Measurements from ENCODE around the gene LVRN.
A peak's percentile ranks its signal among the peaks of the same experiment; 100 is the strongest.

Gene LVRN

GRCh38 chr5:115956957-115957356 is 5.3 kb upstream of the LVRN start:
- DNase-seq (ENCODE audit: low read depth): no peak

- DNase-seq (ENCODE audit: low read depth): no peak
These were observed 665 bp upstream of the LVRN start for GRCh38 chr5:115961381-115962238.

- DNase-seq (ENCODE audit: low read depth): no peak
These were observed 509 bp downstream of the LVRN start for GRCh38 chr5:115962565-115963402.

GRCh38 chr5:115963566-115963965 is 1.3 kb downstream of the LVRN start:
- no peak for DNase-seq (ENCODE audit: low read depth)

- DNase-seq (ENCODE audit: low read depth): no peak
These were observed 6.5 kb downstream of the LVRN start for GRCh38 chr5:115968770-115969169.

- no peak for DNase-seq (ENCODE audit: low read depth)
These were observed 14.8 kb downstream of the LVRN start for GRCh38 chr5:115977096-115977495.

- DNase-seq (ENCODE audit: low read depth): peak; percentile 54
These were observed 15.7 kb downstream of the LVRN start for GRCh38 chr5:115977988-115978387.

- no peak for DNase-seq (ENCODE audit: low read depth)
These were observed 16.5 kb downstream of the LVRN start for GRCh38 chr5:115978779-115979178.

- peak; percentile 48 for DNase-seq (ENCODE audit: low read depth)
These were observed 17.1 kb downstream of the LVRN start for GRCh38 chr5:115979201-115980041.

- DNase-seq (ENCODE audit: low read depth): no peak
These were observed 21.2 kb downstream of the LVRN start for GRCh38 chr5:115983519-115983918.

GRCh38 chr5:115985802-115986757 is 23.8 kb downstream of the LVRN start:
- DNase-seq (ENCODE audit: low read depth): no peak

- no peak for DNase-seq (ENCODE audit: low read depth)
These were observed 25.7 kb downstream of the LVRN start for GRCh38 chr5:115988002-115988401.

- DNase-seq (ENCODE audit: low read depth): no peak
These were observed 30.6 kb downstream of the LVRN start for GRCh38 chr5:115992848-115993350.

- DNase-seq (ENCODE audit: low read depth): no peak
These were observed 33.1 kb downstream of the LVRN start for GRCh38 chr5:115995351-115995750.

- DNase-seq (ENCODE audit: low read depth): no peak
These were observed 40.0 kb downstream of the LVRN start for GRCh38 chr5:116002116-116002906.

GRCh38 chr5:116004248-116004647 is 42.0 kb downstream of the LVRN start:
- DNase-seq (ENCODE audit: low read depth): no peak

GRCh38 chr5:116009806-116010205 is 47.5 kb downstream of the LVRN start:
- DNase-seq (ENCODE audit: low read depth): peak; percentile 5

- peak; percentile 10 for DNase-seq (ENCODE audit: low read depth)
These were observed 48.8 kb downstream of the LVRN start for GRCh38 chr5:116011046-116011445.

GRCh38 chr5:116013207-116013785 is 51.0 kb downstream of the LVRN start:
- DNase-seq (ENCODE audit: low read depth): no peak

GRCh38 chr5:116013936-116014335 is 51.7 kb downstream of the LVRN start:
- DNase-seq (ENCODE audit: low read depth): no peak
